Epithelial cell of esophagus (primary cell): ENCODE results near the gene NME3.
A peak's percentile ranks its signal among the peaks of the same experiment; 100 is the strongest.

Source experiments
- DNase-seq: peaks from one replicate; pipeline ENCODE4 v3.0.0; 2010; ENCODE audit warnings: low read depth
- H3K4me3 ChIP-seq: 2 replicates; pipeline ENCODE4 v1.5.1; 2011; ENCODE audit warnings: mild to moderate bottlenecking, low read length, control low read depth
- TF ChIP-seq, protein P1 (sequence below): IDR thresholded peaks from 2 replicates; pipeline ENCODE4 v1.5.1; 2011; ENCODE audit warnings: low read depth, mild to moderate bottlenecking, low read length, control low read depth, inconsistent platforms; ENCODE audit not compliant: insufficient read depth; ENCODE audit errors: missing control alignments

The NME3 gene

DNA sequence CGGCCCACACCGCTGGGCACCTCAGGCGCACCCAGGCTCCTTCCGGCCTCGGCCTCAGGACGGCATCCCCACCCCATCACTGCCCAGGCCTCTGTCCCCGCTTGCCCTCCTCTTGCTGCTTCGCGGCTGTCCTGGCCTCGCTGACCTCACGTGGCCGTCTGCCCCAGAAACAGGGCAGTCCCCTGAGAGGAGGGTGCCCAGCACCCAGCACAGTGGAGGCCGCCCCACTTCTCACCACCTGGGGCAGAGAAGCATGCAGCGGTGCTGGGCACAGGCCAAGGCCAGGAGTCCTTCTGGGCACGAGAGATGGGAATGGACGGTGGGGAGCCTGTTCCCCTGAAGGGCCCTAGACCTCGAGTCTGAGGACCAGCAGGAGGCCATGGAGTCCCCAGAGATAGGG is 46.4 kb upstream of the NME3 start:
- no peak overlapping the region for H3K4me3 ChIP-seq
- no peak for DNase-seq
- TF ChIP-seq, protein P1, sequence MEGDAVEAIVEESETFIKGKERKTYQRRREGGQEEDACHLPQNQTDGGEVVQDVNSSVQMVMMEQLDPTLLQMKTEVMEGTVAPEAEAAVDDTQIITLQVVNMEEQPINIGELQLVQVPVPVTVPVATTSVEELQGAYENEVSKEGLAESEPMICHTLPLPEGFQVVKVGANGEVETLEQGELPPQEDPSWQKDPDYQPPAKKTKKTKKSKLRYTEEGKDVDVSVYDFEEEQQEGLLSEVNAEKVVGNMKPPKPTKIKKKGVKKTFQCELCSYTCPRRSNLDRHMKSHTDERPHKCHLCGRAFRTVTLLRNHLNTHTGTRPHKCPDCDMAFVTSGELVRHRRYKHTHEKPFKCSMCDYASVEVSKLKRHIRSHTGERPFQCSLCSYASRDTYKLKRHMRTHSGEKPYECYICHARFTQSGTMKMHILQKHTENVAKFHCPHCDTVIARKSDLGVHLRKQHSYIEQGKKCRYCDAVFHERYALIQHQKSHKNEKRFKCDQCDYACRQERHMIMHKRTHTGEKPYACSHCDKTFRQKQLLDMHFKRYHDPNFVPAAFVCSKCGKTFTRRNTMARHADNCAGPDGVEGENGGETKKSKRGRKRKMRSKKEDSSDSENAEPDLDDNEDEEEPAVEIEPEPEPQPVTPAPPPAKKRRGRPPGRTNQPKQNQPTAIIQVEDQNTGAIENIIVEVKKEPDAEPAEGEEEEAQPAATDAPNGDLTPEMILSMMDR, result no peak

DNA sequence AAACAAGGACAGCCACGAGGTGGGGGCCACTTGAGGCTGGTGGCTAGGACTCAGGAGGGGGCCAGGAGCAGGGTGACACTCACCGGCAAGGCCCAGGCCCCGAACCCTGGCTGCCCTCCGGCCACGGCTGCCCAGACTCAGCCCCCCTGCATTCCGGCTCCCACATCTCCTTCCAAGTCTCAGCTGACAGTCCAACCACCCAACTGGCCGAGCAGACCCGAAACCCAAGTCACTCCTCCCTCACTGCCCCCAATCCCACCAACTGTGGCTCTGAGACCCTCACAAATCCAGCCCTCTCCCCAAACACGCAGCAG is 45.9 kb upstream of the NME3 start:
- TF ChIP-seq, protein P1, result no peak
- no peak for DNase-seq
- no peak overlapping the region for H3K4me3 ChIP-seq

DNA sequence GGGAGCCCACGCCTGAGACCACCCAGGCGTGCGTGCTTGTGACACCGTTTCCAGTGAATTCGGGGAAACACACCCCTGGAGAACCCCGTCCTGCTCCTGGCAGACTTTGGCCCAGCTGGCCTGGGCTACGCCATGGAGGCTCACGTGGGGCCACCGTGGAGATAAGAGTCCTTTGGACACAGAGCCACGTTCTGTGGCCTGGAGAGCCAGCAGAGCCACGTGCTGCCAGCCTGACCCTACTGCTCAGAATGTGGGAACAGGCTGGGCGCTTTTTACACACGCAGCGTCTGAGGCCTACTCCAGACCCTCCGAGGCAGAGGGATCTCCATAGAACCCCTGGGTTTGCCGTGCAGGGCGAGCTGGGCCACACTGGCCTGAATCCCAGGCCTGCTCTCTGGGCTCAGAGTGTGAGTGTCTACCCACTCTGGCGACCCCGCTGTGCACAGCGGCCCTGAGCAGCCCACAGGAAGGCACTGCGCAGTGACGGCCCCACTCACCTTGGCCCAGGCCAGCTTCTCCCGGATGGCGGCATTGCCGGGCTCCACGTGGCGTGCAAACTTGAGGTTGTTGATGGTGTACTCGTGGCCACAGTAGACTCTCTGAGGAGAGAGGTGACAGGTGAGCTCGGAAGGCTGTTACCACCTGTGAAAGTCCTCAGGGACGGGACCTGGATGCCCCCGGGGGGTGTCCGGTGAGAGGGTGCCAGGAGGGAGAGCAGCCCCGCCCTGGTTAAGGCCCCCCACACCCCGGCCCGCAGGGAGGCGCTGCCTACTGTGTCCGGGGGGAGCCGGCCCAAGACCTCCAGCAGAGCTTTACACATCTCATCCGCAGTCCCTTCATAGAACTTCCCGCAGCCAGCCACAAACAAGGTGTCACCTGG is 45.3 kb upstream of the NME3 start:
- H3K4me3 ChIP-seq, result no peak overlapping the region
- TF ChIP-seq, protein P1, result no peak
- no peak for DNase-seq

DNA sequence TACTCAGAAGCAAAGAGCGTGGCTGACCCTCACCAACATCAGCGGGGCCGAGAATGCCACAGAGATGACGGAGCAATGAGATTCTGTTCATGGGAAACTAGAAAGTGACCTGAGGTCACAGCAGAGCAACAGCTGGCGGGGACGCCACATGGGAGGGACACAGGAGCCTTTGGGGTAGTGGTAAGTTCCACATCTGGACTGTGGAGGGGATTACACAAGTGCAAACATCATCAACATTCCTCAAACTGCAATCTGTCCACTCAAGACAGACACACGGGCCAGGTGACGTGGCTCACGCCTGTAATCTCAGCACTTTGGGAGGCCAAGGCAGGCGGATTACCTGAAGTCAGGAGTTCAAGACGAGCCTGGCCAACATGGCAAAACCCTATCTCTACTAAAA is 44.1 kb upstream of the NME3 start:
- TF ChIP-seq, protein P1, result no peak
- H3K4me3 ChIP-seq, result no peak overlapping the region
- no peak for DNase-seq

DNA sequence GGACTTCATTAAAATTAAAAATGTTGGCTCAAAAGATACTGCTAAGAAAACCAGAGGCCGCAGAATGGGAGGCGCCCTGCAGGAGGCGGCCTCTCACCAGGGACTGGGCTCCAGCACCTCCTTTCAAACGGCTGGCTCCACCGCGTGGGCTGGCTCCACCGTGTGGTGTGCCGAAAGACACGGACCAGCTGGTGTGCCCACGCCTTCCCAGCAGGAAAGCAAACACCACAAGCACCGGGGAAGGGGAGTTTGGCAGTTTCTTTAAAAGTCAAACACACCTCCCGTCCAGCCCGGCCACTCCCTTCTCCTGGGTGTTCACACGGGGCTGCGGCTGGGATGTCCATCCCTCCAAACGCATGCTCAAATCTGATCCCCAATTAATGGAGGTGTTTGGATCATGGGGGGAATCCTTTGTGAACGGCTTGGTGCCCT is 41.4 kb upstream of the NME3 start:
- DNase-seq, result peak; percentile 80
- no peak overlapping the region for H3K4me3 ChIP-seq
- TF ChIP-seq, protein P1, result peak; percentile 76

DNA sequence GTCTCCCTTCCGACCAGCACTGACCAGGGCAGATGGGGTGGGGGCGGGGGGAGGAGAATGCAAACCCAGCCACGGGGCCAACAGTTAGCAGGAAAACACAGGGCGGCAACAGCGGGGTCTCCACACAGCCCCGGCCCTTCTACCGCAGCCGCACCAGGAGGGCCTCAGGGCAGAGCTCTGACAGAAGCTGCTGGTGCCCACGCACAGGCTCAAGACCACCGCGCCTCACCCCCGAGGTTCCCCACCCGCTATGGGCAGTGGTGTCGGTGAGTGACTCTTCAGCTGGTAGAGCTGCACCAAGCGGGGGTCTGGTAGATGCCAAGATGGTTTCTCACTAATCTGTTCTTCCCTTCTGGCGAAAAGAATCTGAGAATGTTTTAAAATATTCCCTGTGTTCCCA is 39.2 kb upstream of the NME3 start:
- H3K4me3 ChIP-seq, result no peak overlapping the region
- no peak for DNase-seq
- TF ChIP-seq, protein P1, result no peak

DNA sequence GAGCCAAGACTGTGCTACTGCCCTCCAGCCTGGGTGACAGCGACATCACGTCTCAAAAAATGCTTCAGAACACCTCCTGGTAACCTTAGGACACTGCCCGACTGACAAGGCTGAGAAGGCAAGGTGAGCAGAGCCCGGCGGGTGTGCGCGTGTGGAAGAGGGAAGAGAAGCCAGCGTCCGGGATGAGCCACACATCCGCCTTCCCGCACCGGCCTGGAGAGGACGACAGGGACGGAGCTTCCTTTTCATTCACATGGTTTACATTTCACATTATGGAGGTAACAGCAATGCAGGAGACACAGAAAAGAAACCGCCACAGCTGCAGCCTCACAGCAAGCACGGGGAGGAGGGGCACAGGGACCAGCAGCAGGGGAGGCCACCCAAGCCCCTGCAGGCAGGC is 38.8 kb upstream of the NME3 start:
- no peak for DNase-seq
- no peak overlapping the region for H3K4me3 ChIP-seq
- TF ChIP-seq, protein P1, result no peak
